C4-2B (cell line): ENCODE measurements around the gene KRT7.

Experiments
- ZFX ChIP-seq: fragments of 450-650 bp; IDR thresholded peaks from 2 replicates; pipeline ENCODE4 v1.6.1; 2017
- TF ChIP-seq, protein P1 (sequence below): fragments of 450-650 bp; conservative IDR thresholded peaks from 2 replicates; pipeline ENCODE4 v1.5.1; 2017; ENCODE audit warnings: mild to moderate bottlenecking

DNA sequence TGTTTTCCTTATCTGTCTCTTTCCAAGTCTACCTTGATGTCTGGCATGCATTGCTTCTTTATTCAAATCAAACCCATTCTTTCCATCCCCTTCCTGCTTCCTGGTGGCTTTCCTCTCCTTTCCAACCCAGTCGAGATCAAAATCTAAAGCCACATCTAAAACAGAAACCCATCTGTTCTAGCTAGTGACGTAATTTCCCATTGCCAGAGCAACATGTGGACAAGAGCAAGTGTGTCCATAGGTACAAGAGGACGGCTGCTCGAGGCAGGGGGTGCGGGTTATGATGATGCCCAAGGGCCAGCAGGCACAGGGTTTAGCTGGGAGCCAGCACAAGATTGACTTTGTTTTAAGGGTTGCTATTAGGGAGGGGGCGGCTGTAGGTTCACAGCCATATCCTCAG, 48.2 kb upstream of the KRT7 start:
- TF ChIP-seq, protein P1, sequence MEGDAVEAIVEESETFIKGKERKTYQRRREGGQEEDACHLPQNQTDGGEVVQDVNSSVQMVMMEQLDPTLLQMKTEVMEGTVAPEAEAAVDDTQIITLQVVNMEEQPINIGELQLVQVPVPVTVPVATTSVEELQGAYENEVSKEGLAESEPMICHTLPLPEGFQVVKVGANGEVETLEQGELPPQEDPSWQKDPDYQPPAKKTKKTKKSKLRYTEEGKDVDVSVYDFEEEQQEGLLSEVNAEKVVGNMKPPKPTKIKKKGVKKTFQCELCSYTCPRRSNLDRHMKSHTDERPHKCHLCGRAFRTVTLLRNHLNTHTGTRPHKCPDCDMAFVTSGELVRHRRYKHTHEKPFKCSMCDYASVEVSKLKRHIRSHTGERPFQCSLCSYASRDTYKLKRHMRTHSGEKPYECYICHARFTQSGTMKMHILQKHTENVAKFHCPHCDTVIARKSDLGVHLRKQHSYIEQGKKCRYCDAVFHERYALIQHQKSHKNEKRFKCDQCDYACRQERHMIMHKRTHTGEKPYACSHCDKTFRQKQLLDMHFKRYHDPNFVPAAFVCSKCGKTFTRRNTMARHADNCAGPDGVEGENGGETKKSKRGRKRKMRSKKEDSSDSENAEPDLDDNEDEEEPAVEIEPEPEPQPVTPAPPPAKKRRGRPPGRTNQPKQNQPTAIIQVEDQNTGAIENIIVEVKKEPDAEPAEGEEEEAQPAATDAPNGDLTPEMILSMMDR, result no peak
- no peak for TF ChIP-seq ZFX
